Gastrocnemius medialis (tissue), 4 donors: ENCODE measurements around the gene MED16.

Experiments used
- CTCF ChIP-seq, 5 experiments: fragments of 450-650 bp in 3 of 5; fragments of 200-600 bp in 2 of 5; sonication (generic) in 2 of 5; IDR thresholded peaks in 4 of 5; conservative IDR thresholded peaks in 1 of 5; 1 replicate in 4 of 5; 2 replicates in 1 of 5; pipeline ENCODE4 v1.5.1; 2016 to 2019; ENCODE audit warnings: antibody characterized with exemption in 5 of 5, mild to moderate bottlenecking in 3 of 5, moderate library complexity in 3 of 5
- POLR2A ChIP-seq, 2 donors: fragments of 450-650 bp; IDR thresholded peaks; one replicate each; pipeline ENCODE4 v1.6.1; 2017; ENCODE audit warnings: antibody characterized with exemption in 2 of 2, mild to moderate bottlenecking in 2 of 2, moderate library complexity in 2 of 2

- TF ChIP-seq CTCF (IDR thresholded peaks at IDR 0.05 in 4 of 5, conservative IDR thresholded peaks at IDR 0.05 in 1 of 5) (no peak), POLR2A (IDR thresholded peaks at IDR 0.05) (no peak)
Measured at GRCh38 chr19:924553-925086, 31.6 kb upstream of the MED16 start.
